SK-N-MC (cell line): ENCODE results near the gene LRRC61.

Source experiments
- DNase-seq: peaks from one replicate; pipeline ENCODE4 v3.0.0-alpha.2; 2011; ENCODE audit warnings: low read depth, low spot score
- H3K27ac ChIP-seq: fragments of 200-600 bp; sonication (generic); 2 replicates; pipeline ENCODE4 v1.5.1; 2016; ENCODE audit warnings: mixed run types
- H3K36me3 ChIP-seq: fragments of 200-600 bp; sonication (generic); 2 replicates; pipeline ENCODE4 v1.6.1; 2017; ENCODE audit warnings: antibody characterized with exemption, low read length, mixed read lengths; ENCODE audit not compliant: insufficient read depth
- H3K4me3 ChIP-seq: fragments of 200-600 bp; sonication (generic); 2 replicates; pipeline ENCODE4 v1.5.1; 2016
- H3K9ac ChIP-seq: fragments of 200-600 bp; sonication (generic); 2 replicates; pipeline ENCODE4 v1.8.0; 2017; ENCODE audit warnings: mixed run types, mixed read lengths; ENCODE audit not compliant: insufficient read length
- H3K9me3 ChIP-seq: fragments of 200-600 bp; sonication (generic); 2 replicates; pipeline ENCODE4 v1.6.1; 2017; ENCODE audit warnings: low read depth, mild to moderate bottlenecking, antibody characterized with exemption, low read length, moderate library complexity, mixed read lengths
- EZH2 ChIP-seq: fragments of 200-600 bp; sonication (generic); IDR thresholded peaks from one replicate; pipeline ENCODE4 v1.6.1; 2017; ENCODE audit warnings: antibody characterized with exemption
- FOXP2 ChIP-seq: optimal IDR thresholded peaks from 2 replicates; pipeline ENCODE3; 2011; ENCODE audit warnings: mild to moderate bottlenecking, moderate library complexity; ENCODE audit not compliant: insufficient read depth; ENCODE audit errors: extremely low read length, control extremely low read depth
- POLR2AphosphoS5 ChIP-seq: IDR thresholded peaks from 2 replicates; pipeline ENCODE4 v1.6.1; 2012; ENCODE audit warnings: mild to moderate bottlenecking, low read depth, low read length, borderline replicate concordance

Gene LRRC61

DNA sequence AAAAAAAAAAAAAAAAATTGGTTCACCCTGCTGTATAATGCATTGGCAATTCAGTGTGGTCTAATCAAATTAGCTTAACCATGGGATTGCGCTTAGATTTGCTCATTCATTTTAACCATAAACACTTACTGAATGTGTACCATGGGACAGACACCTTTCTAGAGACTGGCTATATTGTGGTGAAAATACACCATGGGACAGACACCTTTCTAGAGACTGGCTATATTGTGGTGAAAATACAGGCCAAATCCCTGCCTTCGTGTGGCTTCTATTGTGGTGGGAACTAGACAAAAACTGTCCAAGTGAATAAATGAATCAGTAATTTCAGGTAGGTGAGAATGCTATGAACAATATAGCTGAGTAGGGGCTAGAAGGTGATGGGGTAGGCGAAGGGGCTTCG, 35.3 kb downstream of the LRRC61 start:
- Histone ChIP-seq H3K9ac (no peak overlapping the region), H3K4me3 (no peak overlapping the region), H3K9me3 (no peaks in the 10 kb centered on the region), H3K27ac (no peak overlapping the region), H3K36me3 (no peaks in the 10 kb centered on the region)
- DNase-seq = no peak
- TF ChIP-seq EZH2 = no peak
- TF ChIP-seq FOXP2 = no peak
- no peak for TF ChIP-seq POLR2AphosphoS5

DNA sequence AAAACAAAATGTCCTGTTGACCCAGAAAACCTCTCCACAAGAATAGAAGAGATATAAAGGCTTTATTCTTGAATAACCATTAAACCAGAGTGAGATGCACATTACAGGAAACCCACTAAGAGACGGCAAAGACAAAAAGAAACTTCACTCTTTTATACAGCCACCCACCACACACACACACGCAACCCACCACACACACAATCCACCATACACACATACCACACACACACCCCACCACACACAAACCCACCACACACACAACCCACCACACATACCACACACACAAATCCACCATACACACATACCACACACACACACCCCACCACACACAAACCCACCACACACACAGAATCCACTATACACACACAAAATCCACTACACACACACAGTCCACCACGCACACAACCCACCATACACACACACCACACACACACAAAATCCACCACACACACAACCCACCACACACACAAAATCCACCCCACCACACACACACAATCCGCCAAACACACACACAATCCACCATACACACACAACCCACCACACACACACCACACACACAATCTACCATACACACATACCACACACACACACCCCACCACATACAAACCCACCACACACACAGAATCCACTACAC, 36.0 kb downstream of the LRRC61 start:
- Histone ChIP-seq H3K4me3 (no peak overlapping the region), H3K9me3 (no peaks in the 10 kb centered on the region), H3K36me3 (no peaks in the 10 kb centered on the region), H3K9ac (no peak overlapping the region), H3K27ac (no peak overlapping the region)
- DNase-seq = no peak
- TF ChIP-seq EZH2 (no peak), POLR2AphosphoS5 (no peak), FOXP2 (no peak)

GRCh38 chr7:150359622-150360362, 36.6 kb downstream of the LRRC61 start:
- no peak overlapping the region for H3K9ac ChIP-seq
- no peaks in the 10 kb centered on the region for H3K9me3 ChIP-seq
- DNase-seq = no peak
- no peak overlapping the region for H3K27ac ChIP-seq
- no peak for TF ChIP-seq EZH2
- TF ChIP-seq POLR2AphosphoS5 = no peak
- no peak for TF ChIP-seq FOXP2
- H3K4me3 ChIP-seq = no peak overlapping the region
- H3K36me3 ChIP-seq = no peaks in the 10 kb centered on the region

DNA sequence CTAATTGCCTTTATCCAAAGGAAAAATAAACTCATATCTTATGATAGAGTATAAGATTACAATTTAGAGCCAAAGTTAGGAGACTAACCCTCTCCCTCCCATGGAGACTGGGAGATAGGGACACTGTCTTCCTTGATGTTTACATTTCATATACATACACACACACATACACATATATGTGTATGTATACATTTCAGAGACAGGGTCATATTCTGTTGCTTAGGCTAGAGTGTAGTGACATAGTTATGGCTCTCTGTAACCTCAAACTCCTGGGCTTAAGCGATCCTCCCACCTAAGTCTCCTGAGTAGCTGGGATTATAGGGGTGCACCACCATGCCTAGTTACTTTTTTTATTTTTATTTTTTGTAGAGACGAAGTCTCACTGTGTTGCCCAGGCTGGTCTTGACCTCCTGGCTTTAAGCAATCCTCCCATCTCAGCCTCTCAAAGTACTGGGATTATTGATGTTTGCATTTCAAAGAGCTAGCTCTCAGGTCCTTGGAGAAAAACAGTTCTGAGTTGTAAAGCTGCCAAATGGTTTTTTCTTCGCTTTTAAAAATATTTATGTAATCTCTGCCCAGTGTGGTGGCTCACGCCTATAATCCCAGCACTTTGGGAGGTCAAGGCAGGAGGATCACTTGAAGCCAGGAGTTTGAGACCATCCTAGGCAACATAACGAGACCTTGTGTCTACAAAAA, 37.4 kb downstream of the LRRC61 start:
- Histone ChIP-seq H3K4me3 (no peak overlapping the region), H3K9ac (no peak overlapping the region), H3K9me3 (no peaks in the 10 kb centered on the region), H3K36me3 (no peaks in the 10 kb centered on the region), H3K27ac (no peak overlapping the region)
- no peak for DNase-seq
- TF ChIP-seq FOXP2 (no peak), POLR2AphosphoS5 (no peak), EZH2 (no peak)

DNA sequence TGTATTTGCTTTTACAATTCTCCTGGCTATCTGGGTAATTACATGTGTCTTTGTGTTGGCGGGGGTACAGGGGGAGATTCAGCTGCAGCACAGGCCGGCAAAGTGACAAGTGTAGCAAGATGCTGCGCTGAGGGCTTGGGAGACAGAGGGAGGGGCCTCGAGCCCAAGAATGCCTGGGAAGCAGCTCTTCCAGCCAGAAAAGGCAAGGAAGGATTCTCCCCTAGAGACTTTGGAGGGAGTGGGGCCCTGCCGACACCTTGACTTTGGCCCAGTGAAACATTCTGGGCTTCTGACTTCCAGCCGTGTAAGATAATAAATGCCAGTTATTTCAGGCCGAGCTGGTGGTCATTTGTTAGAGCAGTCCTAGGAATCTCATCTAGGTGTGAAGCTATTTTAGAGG, 38.2 kb downstream of the LRRC61 start:
- Histone ChIP-seq H3K4me3 (no peak overlapping the region), H3K27ac (no peak overlapping the region), H3K36me3 (no peaks in the 10 kb centered on the region), H3K9ac (no peak overlapping the region), H3K9me3 (no peaks in the 10 kb centered on the region)
- TF ChIP-seq POLR2AphosphoS5 = no peak
- no peak for TF ChIP-seq EZH2
- TF ChIP-seq FOXP2 = no peak
- no peak for DNase-seq

DNA sequence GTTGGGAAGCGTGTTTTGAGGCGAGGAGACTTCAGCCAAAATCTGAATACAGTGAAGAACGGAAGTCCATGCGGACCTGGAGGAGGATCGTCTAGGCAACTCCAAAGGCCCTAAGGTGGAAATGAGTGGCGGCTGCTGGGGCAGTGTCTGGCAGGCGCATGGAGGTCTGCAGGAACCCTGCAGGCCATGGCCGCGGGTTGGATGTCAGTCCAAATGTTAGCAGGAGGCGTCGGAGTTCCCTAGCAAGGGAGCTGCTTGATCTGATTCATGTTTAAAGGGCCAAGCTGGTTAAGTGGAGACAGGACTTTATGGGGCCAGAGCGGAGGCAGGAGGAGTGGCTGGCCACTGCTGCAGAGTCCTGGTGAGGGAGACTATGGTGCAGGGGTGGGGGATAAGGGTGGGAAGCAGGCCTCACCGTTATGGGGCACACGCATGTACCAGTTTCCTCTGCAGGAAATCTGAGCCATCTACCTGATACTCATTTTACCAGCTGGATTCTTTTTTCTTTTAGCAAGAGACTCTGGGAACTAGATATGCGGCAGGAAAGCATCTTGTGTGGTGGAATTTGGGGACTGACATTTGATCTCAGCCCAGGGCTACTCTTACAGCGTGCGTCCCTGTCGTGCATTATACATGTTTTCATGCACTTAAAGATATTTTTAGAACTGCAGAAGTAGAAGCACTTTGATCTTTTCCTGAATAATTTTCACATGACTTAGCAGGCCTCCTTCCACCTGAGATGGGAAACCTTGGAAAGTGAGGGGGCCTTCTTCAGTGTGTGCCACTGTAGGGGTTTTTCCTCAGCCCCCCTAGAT, 38.9 kb downstream of the LRRC61 start:
- H3K9me3 ChIP-seq = no peaks in the 10 kb centered on the region
- H3K27ac ChIP-seq = no peak overlapping the region
- H3K4me3 ChIP-seq = no peak overlapping the region
- TF ChIP-seq FOXP2 (no peak), POLR2AphosphoS5 (no peak), EZH2 (no peak)
- DNase-seq = no peak
- no peak overlapping the region for H3K9ac ChIP-seq
- H3K36me3 ChIP-seq = no peaks in the 10 kb centered on the region

DNA sequence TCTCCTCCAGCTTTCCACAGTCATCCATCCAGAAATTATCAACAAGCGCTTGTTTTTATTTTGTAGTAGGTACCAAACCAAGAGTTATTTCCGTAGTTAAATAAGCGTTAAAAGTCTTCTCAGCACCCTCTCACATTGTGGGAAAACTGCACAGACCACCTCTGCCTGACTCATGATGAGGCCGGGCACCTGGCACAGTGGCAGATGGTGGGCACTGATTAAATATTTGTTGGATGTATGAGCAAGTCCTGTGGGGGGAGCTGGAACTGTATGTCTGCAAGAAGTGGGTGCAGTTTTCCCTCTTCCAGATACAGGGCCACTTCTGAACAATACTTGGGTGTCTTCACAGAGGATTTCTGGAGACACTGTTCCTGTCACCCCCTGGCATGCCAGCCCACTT, 40.2 kb downstream of the LRRC61 start:
- no peaks in the 10 kb centered on the region for H3K36me3 ChIP-seq
- DNase-seq = no peak
- TF ChIP-seq POLR2AphosphoS5 = no peak
- no peak for TF ChIP-seq EZH2
- no peak for TF ChIP-seq FOXP2
- no peak overlapping the region for H3K27ac ChIP-seq
- H3K9me3 ChIP-seq = no peaks in the 10 kb centered on the region
- H3K4me3 ChIP-seq = no peak overlapping the region
- H3K9ac ChIP-seq = no peak overlapping the region

DNA sequence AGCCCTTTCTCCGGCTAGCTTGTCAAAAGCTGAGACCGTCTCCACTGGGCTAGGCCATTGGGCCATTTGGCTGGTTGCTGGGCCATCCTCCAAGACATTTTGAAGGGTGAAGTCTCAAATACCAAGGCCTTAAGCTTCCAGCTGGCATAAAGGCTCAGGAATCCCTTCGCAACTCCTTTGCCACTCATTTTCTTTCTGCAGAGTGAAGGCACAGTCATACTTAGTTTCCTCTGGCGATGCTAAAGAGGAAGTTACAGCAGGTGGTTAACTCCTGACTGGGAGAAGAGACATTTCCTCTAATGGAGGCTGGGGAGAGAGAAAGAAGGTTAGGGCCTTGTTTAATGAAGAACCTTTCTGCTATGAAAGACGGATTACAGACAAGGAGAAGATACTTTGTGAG, 40.7 kb downstream of the LRRC61 start:
- Histone ChIP-seq H3K4me3 (no peak overlapping the region), H3K36me3 (no peaks in the 10 kb centered on the region), H3K9ac (no peak overlapping the region), H3K27ac (no peak overlapping the region), H3K9me3 (no peaks in the 10 kb centered on the region)
- TF ChIP-seq EZH2 = no peak
- no peak for TF ChIP-seq POLR2AphosphoS5
- no peak for TF ChIP-seq FOXP2
- DNase-seq = no peak
